HepG2 (cell line): ENCODE data around the gene TRIM15. TPM values are rescaled to one million over a fixed set of nuclear protein-coding genes. Genes with fewer than 3 reads are reported as not detected.
A peak's percentile ranks its signal among the peaks of the same experiment; 100 is the strongest.

ENCODE experiments used
- ATAC-seq: fragments of 200-7000 bp; cut with Tn5 transposase; 3 replicates; pipeline ENCODE4 v1.9.1; 2020; ENCODE audit warnings: mild to moderate bottlenecking, moderate library complexity
- BruUV-seq: library from RNA; stranded (reverse); fragments of 400-500 nt; replicated peaks from 2 replicates; lab custom pipeline; 2021; lab: Mats Ljungman, UMichigan
- CTCF ChIA-PET: fragments of 300-600 bp; formaldehyde crosslinking; extraction: SDS; loops from one replicate; lab custom pipeline; 2021; ENCODE audit warnings: low total read pairs, inconsistent platforms, low intra/inter-chr PET ratio; lab: Yijun Ruan, JAX
- POLR2A ChIA-PET: fragments of 350-600 bp; sonication (Branson Sonifier 250); formaldehyde crosslinking; loops from one replicate; lab custom pipeline; 2020; ENCODE audit warnings: antibody characterized with exemption, inconsistent platforms; lab: Yijun Ruan, JAX
- DNase-seq: peaks from one replicate; pipeline ENCODE4 v3.0.0-alpha.2; 2015; ENCODE audit warnings: low spot score
- FAIRE-seq: peaks from 3 replicates; lab custom pipeline; 2011; peaks lifted over from hg19 to GRCh38; lab: Jason Lieb, UNC
- H2AFZ ChIP-seq: one replicate; pipeline ENCODE4 v1.6.1; 2011; ENCODE audit warnings: low read length, inconsistent platforms
- H3K27ac ChIP-seq: fragments of 300-600 bp; 3 replicates; pipeline ENCODE4 v1.8.0; 2011; ENCODE audit warnings: mixed run types, mild to moderate bottlenecking, mixed read lengths, low read length, inconsistent platforms; ENCODE audit not compliant: insufficient read depth; ENCODE audit errors: extremely low read length
- H3K27me3 ChIP-seq, 2 experiments: fragments of 200-600 bp in 1 of 2; 2 replicates in 1 of 2; 3 replicates in 1 of 2; pipeline versions ENCODE4 v1.6.0 to v1.8.0; 2011; ENCODE audit warnings: low read length in 2 of 2, mild to moderate bottlenecking in 2 of 2, moderate library complexity in 2 of 2, inconsistent platforms in 1 of 2; ENCODE audit not compliant: insufficient read depth in 2 of 2, control insufficient read depth in 1 of 2
- H3K36me3 ChIP-seq, 2 experiments: fragments of 200-600 bp in 1 of 2; replicated peaks in 1 of 2; 2 replicates in 1 of 2; 3 replicates in 1 of 2; pipeline versions ENCODE4 v1.5.1 to v1.8.0; 2011; ENCODE audit warnings: low read length in 2 of 2, inconsistent platforms in 1 of 2; ENCODE audit not compliant: insufficient read depth in 2 of 2, control insufficient read depth in 1 of 2
- H3K4me1 ChIP-seq: 2 replicates; pipeline ENCODE4 v1.5.1; 2012; ENCODE audit warnings: low read length, inconsistent platforms; ENCODE audit not compliant: insufficient read depth
- H3K4me2 ChIP-seq: 2 replicates; pipeline ENCODE4 v1.6.0; 2011; ENCODE audit warnings: low read depth, low read length, inconsistent platforms
- H3K4me3 ChIP-seq, 3 experiments: fragments of 200-600 bp in 1 of 3; sonication (generic), shearing (Covaris generic) in 1 of 3; replicated peaks in 1 of 3; 2 replicates each; pipeline ENCODE4 v1.5.1; 2011 to 2016; ENCODE audit warnings: low read length in 3 of 3, inconsistent platforms in 2 of 3, low read depth in 2 of 3, mild to moderate bottlenecking in 2 of 3, control low read depth in 1 of 3, mixed read lengths in 1 of 3; ENCODE audit not compliant: insufficient read depth in 1 of 3
- H3K79me2 ChIP-seq: one replicate; pipeline ENCODE4 v1.6.1; 2011; ENCODE audit warnings: low read length, inconsistent platforms; ENCODE audit not compliant: insufficient read depth
- H3K9ac ChIP-seq: 2 replicates; pipeline ENCODE4 v1.6.0; 2011; ENCODE audit warnings: mild to moderate bottlenecking, low read depth, low read length, inconsistent platforms; ENCODE audit not compliant: insufficient read depth
- H3K9me3 ChIP-seq: 2 replicates; pipeline ENCODE4 v1.5.1; 2012; ENCODE audit warnings: mild to moderate bottlenecking, low read length
- H4K20me1 ChIP-seq: 2 replicates; pipeline ENCODE4 v1.6.0; 2011; ENCODE audit warnings: inconsistent platforms, mild to moderate bottlenecking, low read length, moderate library complexity; ENCODE audit not compliant: insufficient read depth
- CEBPG ChIP-seq: IDR thresholded peaks from 2 replicates; pipeline ENCODE4 v1.6.1; 2016
- GATAD1 ChIP-seq: IDR thresholded peaks from 2 replicates; pipeline ENCODE4 v1.6.1; 2016; ENCODE audit warnings: missing genetic modification reagents, missing compliant biosample characterization
- HNRNPUL1 ChIP-seq: fragments of 200-400 bp; formaldehyde crosslinking; IDR thresholded peaks from 2 replicates; pipeline ENCODE4 v1.6.1; 2017; ENCODE audit warnings: low read depth, mild to moderate bottlenecking, low read length, moderate library complexity
- MTF1 ChIP-seq: sonication (generic); formaldehyde crosslinking; IDR thresholded peaks from 2 replicates; pipeline ENCODE4 v1.5.0; 2020; ENCODE audit warnings: missing genetic modification reagents
- TCF7 ChIP-seq: sonication (generic); IDR thresholded peaks from 2 replicates; pipeline ENCODE4 v1.6.1; 2016; ENCODE audit warnings: antibody characterized with exemption, low read depth
- ZFP91 ChIP-seq: sonication (generic); formaldehyde crosslinking; IDR thresholded peaks from 2 replicates; pipeline ENCODE4 v1.9.0; 2022; ENCODE audit warnings: missing genetic modification reagents, mild to moderate bottlenecking, borderline replicate concordance
- WGBS: methylation state at CpG from one replicate; pipeline ENCODE4 v1.1.6; 2017; ENCODE audit warnings: low lambda C conversion rate; 5-methylcytosine and 5-hydroxymethylcytosine counted together
- in situ Hi-C: cut with HindIII; loops from 2 replicates; pipeline ENCODE4 v1.10.0; 2017; ENCODE audit warnings: low pct_unique_long_range_greater_than_20kb; ENCODE audit not compliant: extremely low pct_ligation_motif_present
- intact Hi-C: fragments of 100-400 bp; cut with micrococcal nuclease; formaldehyde crosslinking; loops from one replicate; pipeline ENCODE4 v1.10.0; 2022; ENCODE audit not compliant: unreplicated experiment
- polyA plus RNA-seq, 8 experiments: library from polyadenylated mRNA; depleted of rRNA in 3 of 8; stranded (reverse) in 7 of 8; unstranded in 1 of 8; fragments of >200 nt; fragmentation: Illumina TruSeq in 4 of 8; extraction: Trizol in 4 of 8; gene quantifications; 2 replicates each; pipeline versions ENCODE4 v1.2.1 to v1.2.3, GENCODE V29; 2011 to 2016; ENCODE audit warnings: low read depth in 4 of 8, missing spikeins in 1 of 8, mixed read lengths in 1 of 8; ENCODE audit not compliant: insufficient read depth in 1 of 8
- total RNA-seq, 5 experiments: library from RNA; depleted of rRNA; stranded (reverse); fragments of >200 nt; fragmentation: Illumina TruSeq; extraction: Trizol; gene quantifications; 2 replicates each; pipeline ENCODE4 v1.2.3, GENCODE V29; 2016; ENCODE audit warnings: low read depth in 1 of 5
- TF ChIP-seq, protein P1 (sequence below): IDR thresholded peaks from 2 replicates; pipeline ENCODE4 v1.6.1; 2016; ENCODE audit warnings: missing compliant biosample characterization, missing genetic modification reagents, borderline replicate concordance
- TF ChIP-seq, protein P2 (sequence below): sonication (generic); formaldehyde crosslinking; IDR thresholded peaks from 2 replicates; pipeline ENCODE4 v1.4.0; 2020; ENCODE audit warnings: missing genetic modification reagents, mild to moderate bottlenecking, borderline replicate concordance

Gene TRIM15
- total and polyA plus RNA-seq, 2 of the 13 experiments (the other 11 are each of a cell fraction or from before 2014, with no cell fraction given) = 35.1 to 38.2 TPM

DNA sequence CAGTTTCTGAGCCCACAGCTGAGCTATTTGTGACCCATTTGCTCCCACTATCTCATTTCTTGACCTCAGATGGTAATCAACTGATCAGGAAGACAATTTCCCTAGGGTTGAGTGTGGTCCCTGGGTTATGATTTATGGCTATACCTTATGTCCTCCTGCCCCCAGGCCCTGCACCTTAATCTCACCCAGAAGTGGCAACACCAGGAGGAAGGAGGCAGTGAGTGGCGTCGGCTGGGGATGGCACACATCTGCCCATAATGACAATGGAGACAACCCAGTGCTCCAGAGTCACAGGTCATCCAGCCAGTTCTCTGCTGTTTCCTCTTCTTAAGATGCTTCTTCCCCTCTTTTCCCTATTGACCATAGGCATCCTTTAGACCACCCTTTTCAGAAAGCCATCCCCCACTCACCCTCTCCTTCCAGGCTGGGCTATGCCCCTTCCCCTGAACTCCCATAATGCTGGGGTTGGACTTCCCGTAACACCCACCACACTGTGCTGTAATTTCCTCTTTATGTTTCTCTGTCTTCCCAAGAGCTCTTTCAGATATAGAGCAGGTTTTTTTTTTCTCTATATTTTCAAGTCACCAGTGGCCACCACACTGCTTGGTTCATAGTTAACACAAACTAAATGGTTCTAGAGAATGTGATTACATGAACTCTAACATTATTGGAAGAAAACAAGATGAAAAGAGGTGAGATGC is 10.3 kb upstream of the TRIM15 start:
- H2AFZ ChIP-seq = no peak overlapping the region
- H3K4me2 ChIP-seq = no peak overlapping the region
- CTCF ChIA-PET = no interaction called here
- ATAC-seq = no peak
- peaks cover 69% of the 10 kb centered on the region for H3K4me1 ChIP-seq
- no peaks in the 10 kb centered on the region for H3K27me3 ChIP-seq
- H3K9me3 ChIP-seq = no peaks in the 10 kb centered on the region
- intact Hi-C loops = loop anchor here (1.0 kb wide), 1 partner anchor 19 kb away; no protein-coding TSS in a partner anchor
- FAIRE-seq = peak; percentile 36
- H3K9ac ChIP-seq = no peak overlapping the region
- POLR2A ChIA-PET = interaction anchor here (1.3 kb wide), 1 partner anchor 11 kb away, joined by 5 read pairs; the partner anchor contains the start of gene TRIM15
- H3K4me3 ChIP-seq = no peak overlapping the region
- 75% methylated on average over 3 of the region's 3 CpGs for whole genome bisulfite sequencing
- no peaks in the 10 kb centered on the region for H4K20me1 ChIP-seq
- H3K27ac ChIP-seq = no peak overlapping the region
- H3K79me2 ChIP-seq = no peaks in the 10 kb centered on the region
- no peak for DNase-seq
- H3K36me3 ChIP-seq = no peaks in the 10 kb centered on the region
- BruUV-seq = TSS peak; percentile 30
- in situ Hi-C loops = no loop called here
- TF ChIP-seq MTF1 (CRISPR knock-in tag) = no peak
- no peak for TF ChIP-seq GATAD1 (CRISPR knock-in tag)
- TF ChIP-seq, protein P1, sequence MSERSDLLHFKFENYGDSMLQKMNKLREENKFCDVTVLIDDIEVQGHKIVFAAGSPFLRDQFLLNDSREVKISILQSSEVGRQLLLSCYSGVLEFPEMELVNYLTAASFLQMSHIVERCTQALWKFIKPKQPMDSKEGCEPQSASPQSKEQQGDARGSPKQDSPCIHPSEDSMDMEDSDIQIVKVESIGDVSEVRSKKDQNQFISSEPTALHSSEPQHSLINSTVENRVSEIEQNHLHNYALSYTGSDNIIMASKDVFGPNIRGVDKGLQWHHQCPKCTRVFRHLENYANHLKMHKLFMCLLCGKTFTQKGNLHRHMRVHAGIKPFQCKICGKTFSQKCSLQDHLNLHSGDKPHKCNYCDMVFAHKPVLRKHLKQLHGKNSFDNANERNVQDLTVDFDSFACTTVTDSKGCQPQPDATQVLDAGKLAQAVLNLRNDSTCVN (CRISPR knock-in tag) = no peak

- Histone ChIP-seq H3K36me3 (no peaks in the 10 kb centered on the region), H3K9me3 (no peaks in the 10 kb centered on the region), H3K4me2 (no peak overlapping the region), H3K27me3 (no peaks in the 10 kb centered on the region), H3K4me1 (peaks cover 69% of the 10 kb centered on the region), H3K27ac (no peak overlapping the region), H3K4me3 (no peak overlapping the region), H2AFZ (no peak overlapping the region), H3K79me2 (no peaks in the 10 kb centered on the region), H4K20me1 (no peaks in the 10 kb centered on the region), H3K9ac (no peak overlapping the region)
- POLR2A ChIA-PET = interaction anchor here (0.6 to 1.3 kb wide), 3 partner anchors 18 to 169 kb away, joined by 4 to 7 read pairs (median 5); partner anchors contain the start of gene TRIM40
- in situ Hi-C loops = no loop called here
- BruUV-seq = no TSS peak
- WGBS = 91% methylated on average over 10 of the region's 17 CpGs
- ATAC-seq (no peak), DNase-seq (no peak), FAIRE-seq (no peak)
- intact Hi-C loops = no loop called here
- TF ChIP-seq ZFP91 (CRISPR knock-in tag) (peak; percentile 28; the same call in 1 of the 2 replicates), CEBPG (no peak), TCF7 (no peak), HNRNPUL1 (no peak)
- TF ChIP-seq, protein P2, sequence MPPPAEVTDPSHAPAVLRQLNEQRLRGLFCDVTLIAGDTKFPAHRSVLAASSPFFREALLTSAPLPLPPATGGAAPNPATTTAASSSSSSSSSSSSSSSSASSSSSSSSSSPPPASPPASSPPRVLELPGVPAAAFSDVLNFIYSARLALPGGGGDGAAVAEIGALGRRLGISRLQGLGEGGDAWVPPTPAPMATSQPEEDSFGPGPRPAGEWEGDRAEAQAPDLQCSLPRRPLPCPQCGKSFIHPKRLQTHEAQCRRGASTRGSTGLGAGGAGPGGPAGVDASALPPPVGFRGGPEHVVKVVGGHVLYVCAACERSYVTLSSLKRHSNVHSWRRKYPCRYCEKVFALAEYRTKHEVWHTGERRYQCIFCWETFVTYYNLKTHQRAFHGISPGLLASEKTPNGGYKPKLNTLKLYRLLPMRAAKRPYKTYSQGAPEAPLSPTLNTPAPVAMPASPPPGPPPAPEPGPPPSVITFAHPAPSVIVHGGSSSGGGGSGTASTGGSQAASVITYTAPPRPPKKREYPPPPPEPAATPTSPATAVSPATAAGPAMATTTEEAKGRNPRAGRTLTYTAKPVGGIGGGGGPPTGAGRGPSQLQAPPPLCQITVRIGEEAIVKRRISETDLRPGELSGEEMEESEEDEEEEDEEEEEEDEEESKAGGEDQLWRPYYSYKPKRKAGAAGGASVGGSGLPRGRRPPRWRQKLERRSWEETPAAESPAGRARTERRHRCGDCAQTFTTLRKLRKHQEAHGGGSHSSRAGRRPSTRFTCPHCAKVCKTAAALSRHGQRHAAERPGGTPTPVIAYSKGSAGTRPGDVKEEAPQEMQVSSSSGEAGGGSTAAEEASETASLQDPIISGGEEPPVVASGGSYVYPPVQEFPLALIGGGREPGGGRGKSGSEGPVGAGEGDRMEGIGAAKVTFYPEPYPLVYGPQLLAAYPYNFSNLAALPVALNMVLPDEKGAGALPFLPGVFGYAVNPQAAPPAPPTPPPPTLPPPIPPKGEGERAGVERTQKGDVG = 0 out of 2 replicates have a peak, but pooled peaks have one; percentile 26
- CTCF ChIA-PET = no interaction called here
These were observed 9.3 kb upstream of the TRIM15 start for GRCh38 chr6:30154061-30154460.
